ENCODE data around the gene SFTPA2.
"Not testable (repeated sequence)": the region's sequence is repeated elsewhere in the genome, so short reads cannot be mapped to it uniquely, and the experiment has no call there.

Gene SFTPA2

DNA sequence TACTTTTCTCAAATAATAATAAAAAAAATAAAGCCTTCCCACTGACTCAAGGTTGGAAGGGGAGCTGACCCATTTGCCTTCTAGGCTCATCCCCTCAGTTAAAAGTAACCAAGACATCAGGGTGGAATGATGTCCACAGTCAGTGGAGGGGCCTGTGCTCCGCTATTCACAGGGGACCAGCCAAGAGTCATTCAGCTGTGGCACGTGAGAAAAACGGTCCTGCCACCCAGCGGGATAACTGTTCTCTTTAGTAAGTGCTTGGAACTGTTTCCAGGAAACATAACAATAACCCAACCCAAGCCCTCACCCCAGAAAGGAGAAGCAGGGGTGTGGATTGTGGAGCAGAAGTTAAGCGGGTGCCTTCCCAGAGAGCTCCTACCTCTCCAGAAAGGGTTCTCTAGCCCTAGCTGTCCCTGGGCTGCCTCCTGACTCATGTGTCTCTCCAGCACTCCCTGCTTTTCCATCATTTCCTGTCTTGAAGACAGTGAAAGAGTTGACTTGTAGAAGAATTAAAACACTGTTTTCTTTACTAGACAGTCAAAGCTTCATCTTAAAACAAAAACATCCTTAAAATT is 50.2 kb downstream of the SFTPA2 start:
- DNase-seq = not testable (repeated sequence)

DNA sequence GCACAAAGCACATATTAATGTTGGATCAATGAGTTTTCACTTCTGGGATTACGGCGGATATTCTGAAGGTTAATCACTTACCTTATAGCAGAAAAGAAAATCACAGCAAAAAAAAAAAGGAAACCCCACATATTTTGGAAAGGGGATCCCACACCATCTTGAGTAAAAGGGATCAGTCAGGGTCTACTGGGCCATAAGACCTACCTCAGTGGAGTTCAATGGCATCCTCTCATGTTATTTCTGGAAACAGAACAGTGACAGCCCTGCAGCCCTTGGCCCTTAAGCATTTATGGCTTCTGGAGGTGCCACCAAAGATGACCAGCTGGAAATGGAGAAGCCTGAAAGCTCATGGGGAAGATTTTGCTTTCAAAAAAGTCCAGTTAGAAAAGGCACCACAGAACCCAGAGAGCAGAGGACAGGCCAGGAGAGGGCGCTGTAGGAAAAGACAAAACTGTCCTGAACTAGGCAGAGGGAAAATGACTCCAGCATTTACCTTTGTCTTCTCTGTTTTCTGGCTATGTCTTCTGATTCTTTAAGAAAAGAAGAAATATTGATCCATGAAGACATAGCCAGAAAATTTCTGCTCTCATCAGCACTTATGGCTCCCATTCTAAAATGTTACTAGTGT is 50.8 kb downstream of the SFTPA2 start:
- DNase-seq = not testable (repeated sequence)

DNA sequence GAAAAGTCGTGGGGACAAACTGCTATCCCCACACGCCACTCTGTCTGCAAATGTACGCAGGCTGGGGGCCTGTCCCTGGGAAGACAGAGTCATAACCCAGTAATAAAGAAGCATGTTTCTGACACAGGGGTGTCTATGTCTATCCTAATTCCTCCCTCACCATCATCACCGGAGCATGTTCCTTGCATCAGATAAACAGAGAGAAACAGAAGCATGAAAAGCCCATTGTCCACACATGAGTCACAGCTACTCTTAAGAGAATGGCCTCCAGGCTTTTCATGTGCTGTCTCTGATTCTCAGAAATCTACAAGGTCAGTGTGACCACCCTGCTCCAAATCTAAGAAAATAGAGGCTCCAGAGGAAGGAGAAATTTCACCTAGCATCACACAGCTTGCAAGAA is 52.0 kb downstream of the SFTPA2 start:
- DNase-seq = not testable (repeated sequence)

DNA sequence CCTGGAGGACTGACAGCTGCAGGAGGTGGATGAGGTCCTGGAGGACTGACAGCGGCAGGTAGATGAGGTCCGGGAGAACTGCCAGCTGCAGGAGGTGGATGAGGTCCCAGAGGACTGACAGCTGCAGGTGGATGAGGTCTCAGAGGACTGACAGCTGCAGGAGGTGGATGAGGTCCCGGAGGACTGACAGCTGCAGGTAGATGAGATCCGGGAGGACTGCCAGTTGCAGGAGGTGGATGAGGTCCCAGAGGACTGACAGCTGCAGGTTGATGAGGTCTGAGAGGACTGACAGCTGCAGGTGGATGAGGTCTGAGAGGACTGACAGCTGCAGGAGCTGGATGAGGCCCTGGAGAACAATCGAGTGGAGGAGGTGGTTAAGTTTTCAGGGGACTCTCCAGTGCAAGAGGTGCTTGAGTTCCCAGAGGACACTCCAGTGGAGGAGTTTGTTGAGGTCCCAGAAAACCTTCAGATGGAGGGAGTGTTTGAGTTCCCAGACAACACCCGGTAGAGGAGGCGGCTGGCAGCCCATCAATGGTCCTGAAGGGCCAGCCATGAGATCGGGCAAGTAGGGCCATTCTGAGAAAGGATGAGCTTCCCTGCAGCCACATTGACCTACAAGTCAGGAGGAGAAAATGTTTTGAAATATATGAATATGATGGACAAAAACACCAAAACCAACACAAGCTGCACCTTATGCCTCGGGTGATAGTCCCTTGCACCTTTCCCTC is 52.6 kb downstream of the SFTPA2 start:
- DNase-seq = no peak

Data from NCI-H69 (cell line).